Left ventricle myocardium inferior (tissue), 1 donor: Measurements from ENCODE around the gene C16orf90. TPM values are rescaled to one million over a fixed set of nuclear protein-coding genes. Genes with fewer than 3 reads are reported as not detected.

Experiments
- DNase-seq: peaks from one replicate; pipeline ENCODE4 v3.0.0-alpha.2; 2020
- H3K27ac ChIP-seq: fragments of 200-600 bp; replicated peaks from 2 replicates; pipeline ENCODE4 v1.8.0; 2021
- H3K27me3 ChIP-seq: fragments of 200-600 bp; 2 replicates; pipeline ENCODE4 v1.8.0; 2021; ENCODE audit warnings: low read depth
- H3K36me3 ChIP-seq: fragments of 200-600 bp; 2 replicates; pipeline ENCODE4 v1.8.0; 2021
- H3K4me1 ChIP-seq: fragments of 200-600 bp; 2 replicates; pipeline ENCODE4 v1.8.0; 2021
- H3K4me3 ChIP-seq: fragments of 200-600 bp; 2 replicates; pipeline ENCODE4 v1.8.0; 2021; ENCODE audit warnings: mild to moderate bottlenecking, moderate library complexity
- H3K9me3 ChIP-seq: fragments of 200-600 bp; replicated peaks from 2 replicates; pipeline ENCODE4 v1.8.0; 2021
- intact Hi-C: fragments of 100-400 bp; cut with micrococcal nuclease; formaldehyde crosslinking; loops from one replicate; pipeline ENCODE4 v1.11.0; 2022
- total RNA-seq: library from RNA; stranded (reverse); fragmentation: NEBNext Ultra II Directional; extraction: Animal tissue kit (Norgen Biotek cat#: 25700); gene quantifications from one replicate; pipeline ENCODE4 v1.2.1, GENCODE V29; 2021
- TF ChIP-seq, protein P1 (sequence below): fragments of 200-600 bp; IDR thresholded peaks from 2 replicates; pipeline ENCODE4 v1.8.0; 2021; ENCODE audit warnings: antibody characterized with exemption, mild to moderate bottlenecking, borderline replicate concordance
- donor health status: DM: no; HTN: yes; CAD: no; lungs with severe emphysema.

The C16orf90 gene
- total RNA-seq, 1 donor from 2014 or later, result not detected

DNA sequence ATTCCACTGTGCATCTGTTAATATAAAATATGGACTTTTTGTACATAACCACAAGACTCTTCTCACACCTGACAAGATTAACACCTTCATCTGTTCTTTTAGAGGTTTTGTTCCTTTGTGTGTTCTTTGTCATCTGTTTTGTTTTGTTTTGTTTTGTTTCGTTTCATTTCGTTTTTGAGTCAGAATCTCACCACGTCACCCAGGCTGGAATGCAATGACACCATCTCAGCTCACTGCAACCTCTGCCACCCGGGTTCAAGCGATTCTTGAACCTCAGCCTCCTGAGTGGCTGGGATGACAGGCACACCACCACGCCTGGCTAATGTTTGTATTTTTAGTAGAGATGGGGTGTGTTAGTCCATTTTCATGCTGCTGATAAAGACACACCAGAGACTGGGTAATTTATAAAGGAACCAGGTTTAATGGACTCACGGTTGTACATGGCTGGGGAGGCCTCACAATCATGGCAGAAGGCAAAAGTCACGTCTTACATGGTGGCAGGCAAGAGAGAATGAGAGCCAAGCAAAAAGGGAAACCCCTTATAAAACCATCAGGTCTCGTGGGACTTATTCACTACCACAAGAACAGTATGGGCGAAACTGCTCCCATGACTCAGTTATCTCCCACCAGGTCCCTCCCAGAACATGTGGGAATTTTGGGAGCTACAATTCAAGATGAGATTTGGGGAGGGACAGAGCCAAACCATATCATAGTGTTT, 22.3 kb downstream of the C16orf90 start:
- Histone ChIP-seq H3K4me1 (peaks cover 93% of the 10 kb centered on the region), H3K27ac (peak overlapping the region; percentile 45), H3K27me3 (no peaks in the 10 kb centered on the region), H3K36me3 (peaks cover 7% of the 10 kb centered on the region), H3K4me3 (no peak overlapping the region), H3K9me3 (no peaks in the 10 kb centered on the region)
- intact Hi-C loops, result no loop called here
- TF ChIP-seq, protein P1, sequence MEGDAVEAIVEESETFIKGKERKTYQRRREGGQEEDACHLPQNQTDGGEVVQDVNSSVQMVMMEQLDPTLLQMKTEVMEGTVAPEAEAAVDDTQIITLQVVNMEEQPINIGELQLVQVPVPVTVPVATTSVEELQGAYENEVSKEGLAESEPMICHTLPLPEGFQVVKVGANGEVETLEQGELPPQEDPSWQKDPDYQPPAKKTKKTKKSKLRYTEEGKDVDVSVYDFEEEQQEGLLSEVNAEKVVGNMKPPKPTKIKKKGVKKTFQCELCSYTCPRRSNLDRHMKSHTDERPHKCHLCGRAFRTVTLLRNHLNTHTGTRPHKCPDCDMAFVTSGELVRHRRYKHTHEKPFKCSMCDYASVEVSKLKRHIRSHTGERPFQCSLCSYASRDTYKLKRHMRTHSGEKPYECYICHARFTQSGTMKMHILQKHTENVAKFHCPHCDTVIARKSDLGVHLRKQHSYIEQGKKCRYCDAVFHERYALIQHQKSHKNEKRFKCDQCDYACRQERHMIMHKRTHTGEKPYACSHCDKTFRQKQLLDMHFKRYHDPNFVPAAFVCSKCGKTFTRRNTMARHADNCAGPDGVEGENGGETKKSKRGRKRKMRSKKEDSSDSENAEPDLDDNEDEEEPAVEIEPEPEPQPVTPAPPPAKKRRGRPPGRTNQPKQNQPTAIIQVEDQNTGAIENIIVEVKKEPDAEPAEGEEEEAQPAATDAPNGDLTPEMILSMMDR, result no peak
- DNase-seq, result no peak

DNA sequence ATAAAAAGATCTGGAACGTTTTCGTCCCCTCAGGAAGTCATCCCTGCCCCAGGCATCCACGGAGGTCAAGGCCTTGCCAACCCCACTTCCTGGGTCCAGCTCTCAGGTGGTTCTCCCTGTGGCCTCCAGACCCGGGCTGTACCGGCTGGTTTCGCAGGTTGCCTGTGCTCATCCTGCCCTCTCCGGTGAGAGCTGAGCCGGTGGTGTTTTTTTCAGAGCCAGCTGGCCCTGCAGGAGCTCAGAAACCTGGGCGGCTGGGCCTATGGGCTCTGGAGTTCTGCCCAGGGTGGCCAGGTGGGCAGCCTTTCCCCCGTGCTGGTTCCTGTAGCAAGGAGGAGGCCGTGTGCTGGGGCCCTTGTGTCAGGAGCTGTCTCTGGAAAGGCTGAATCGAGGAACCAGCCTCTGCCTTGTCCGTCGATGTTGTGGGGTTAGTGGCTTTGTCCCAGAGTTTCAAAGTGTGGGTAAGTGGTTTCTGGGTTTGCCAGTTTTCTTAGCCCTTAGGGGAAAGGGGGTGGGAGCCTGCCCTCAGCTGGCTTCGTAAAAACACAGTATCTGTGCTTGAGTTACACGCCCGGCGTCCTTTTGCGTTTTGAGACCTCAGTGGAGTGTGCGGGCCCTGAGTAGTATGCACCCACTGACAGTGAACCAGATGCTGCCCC, 23.6 kb downstream of the C16orf90 start:
- Histone ChIP-seq H3K4me1 (peaks cover 98% of the 10 kb centered on the region), H3K9me3 (no peaks in the 10 kb centered on the region), H3K27me3 (no peaks in the 10 kb centered on the region), H3K4me3 (no peak overlapping the region), H3K27ac (no peak overlapping the region), H3K36me3 (peaks cover 5% of the 10 kb centered on the region)
- no peak for DNase-seq
- TF ChIP-seq, protein P1, result no peak
- intact Hi-C loops, result no loop called here

DNA sequence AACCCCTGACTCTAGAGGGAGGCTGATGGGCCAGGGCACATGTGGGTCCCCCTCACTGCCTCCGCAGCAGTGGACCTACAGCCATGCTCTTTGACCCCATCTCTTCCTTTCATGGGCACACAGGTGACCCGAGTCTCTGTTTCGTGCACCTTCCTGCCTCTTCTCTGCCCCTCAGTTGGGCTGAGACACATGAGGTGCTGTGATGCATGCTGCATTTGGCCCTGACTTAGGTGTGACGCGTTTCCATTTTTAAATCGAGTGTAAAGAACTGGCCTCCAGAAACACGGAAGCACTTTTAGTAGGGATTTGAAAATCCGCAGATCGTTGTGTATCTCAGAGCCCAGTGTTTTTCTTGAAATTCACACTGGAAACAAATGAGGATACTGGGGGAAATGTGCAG, 24.6 kb downstream of the C16orf90 start:
- no peak for DNase-seq
- no peak overlapping the region for H3K27ac ChIP-seq
- H3K4me1 ChIP-seq, result peaks cover 100% of the 10 kb centered on the region
- intact Hi-C loops, result no loop called here
- H3K36me3 ChIP-seq, result peaks cover 12% of the 10 kb centered on the region
- no peak overlapping the region for H3K4me3 ChIP-seq
- H3K27me3 ChIP-seq, result no peaks in the 10 kb centered on the region
- TF ChIP-seq, protein P1, result no peak
- H3K9me3 ChIP-seq, result no peaks in the 10 kb centered on the region

DNA sequence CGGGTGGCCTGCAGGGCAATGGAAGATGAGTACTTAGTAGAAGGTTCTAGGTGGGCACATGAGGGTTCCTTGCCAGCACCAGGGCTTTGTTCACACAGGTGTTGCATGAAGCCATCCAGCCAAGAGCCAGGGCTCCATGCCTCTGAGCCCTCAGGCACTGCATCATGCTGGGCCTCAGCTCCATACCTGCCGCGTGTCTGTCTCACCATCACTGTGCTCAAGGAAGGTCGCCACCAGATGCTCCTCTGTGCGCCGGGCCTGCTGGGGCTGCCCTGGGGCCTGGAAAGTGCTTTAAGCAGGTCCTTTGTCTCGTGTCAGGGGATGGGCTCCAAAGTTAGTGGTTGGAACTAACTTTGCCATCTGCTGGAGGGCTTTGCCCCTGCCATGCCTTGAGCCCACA, 25.6 kb downstream of the C16orf90 start:
- Histone ChIP-seq H3K27me3 (no peaks in the 10 kb centered on the region), H3K27ac (no peak overlapping the region), H3K9me3 (no peaks in the 10 kb centered on the region), H3K4me3 (no peak overlapping the region), H3K4me1 (peaks cover 100% of the 10 kb centered on the region), H3K36me3 (peaks cover 10% of the 10 kb centered on the region)
- DNase-seq, result no peak
- intact Hi-C loops, result no loop called here
- TF ChIP-seq, protein P1, result no peak

DNA sequence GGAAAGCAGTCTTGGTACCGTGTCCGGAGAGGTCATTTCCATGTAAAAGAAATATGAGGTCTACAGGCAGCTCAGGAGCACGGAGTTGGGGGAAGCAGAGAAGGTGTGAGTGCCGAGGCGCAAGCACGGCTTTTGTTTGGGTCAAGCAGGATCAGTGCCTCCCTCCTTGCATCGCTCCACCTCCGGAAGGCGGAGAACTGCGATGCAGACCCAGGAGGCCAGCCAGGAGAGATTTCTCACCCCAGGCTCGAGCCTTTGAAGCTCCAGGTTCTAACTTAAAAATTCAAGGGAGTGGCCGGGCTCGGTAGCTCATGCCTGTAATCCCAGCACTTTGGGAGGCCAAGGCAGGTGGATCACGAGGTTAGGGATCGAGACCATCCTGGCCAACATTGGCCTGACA, 26.8 kb downstream of the C16orf90 start:
- intact Hi-C loops, result no loop called here
- no peaks in the 10 kb centered on the region for H3K27me3 ChIP-seq
- peaks cover 100% of the 10 kb centered on the region for H3K4me1 ChIP-seq
- H3K4me3 ChIP-seq, result no peak overlapping the region
- DNase-seq, result no peak
- peaks cover 10% of the 10 kb centered on the region for H3K36me3 ChIP-seq
- H3K27ac ChIP-seq, result no peak overlapping the region
- TF ChIP-seq, protein P1, result no peak
- no peaks in the 10 kb centered on the region for H3K9me3 ChIP-seq
